Skeletal muscle tissue (tissue), 4 donors: ENCODE measurements around the gene ZFR2. TPM values are rescaled to one million over a fixed set of nuclear protein-coding genes. Genes with fewer than 3 reads are reported as not detected.
"Not testable (repeated sequence)": the region's sequence is repeated elsewhere in the genome, so short reads cannot be mapped to it uniquely, and the experiment has no call there.

Source experiments
- H3K27ac ChIP-seq: one replicate; pipeline ENCODE4 v1.7.0; 2013; ENCODE audit warnings: mild to moderate bottlenecking, low read depth, low read length, inconsistent platforms
- H3K27me3 ChIP-seq, 3 donors: one replicate each; pipeline ENCODE4 v1.7.0; 2013; ENCODE audit warnings: low read length in 3 of 3; ENCODE audit not compliant: control insufficient read depth in 3 of 3, insufficient read depth in 3 of 3
- H3K36me3 ChIP-seq, 3 donors: one replicate each; pipeline ENCODE4 v1.7.0; 2013; ENCODE audit warnings: low read length in 3 of 3; ENCODE audit not compliant: control insufficient read depth in 3 of 3, insufficient read depth in 3 of 3
- H3K4me1 ChIP-seq, 3 donors: one replicate each; pipeline ENCODE4 v1.7.0; 2013; ENCODE audit warnings: low read length in 3 of 3, mild to moderate bottlenecking in 3 of 3; ENCODE audit not compliant: control insufficient read depth in 3 of 3, insufficient read depth in 3 of 3
- H3K4me3 ChIP-seq, 3 donors: one replicate each; pipeline ENCODE4 v1.7.0; 2013; ENCODE audit warnings: low read length in 3 of 3
- H3K9ac ChIP-seq, 3 donors: one replicate each; pipeline ENCODE4 v1.7.0; 2013; ENCODE audit warnings: low read length in 3 of 3, mild to moderate bottlenecking in 3 of 3, moderate library complexity in 2 of 3, low read depth in 1 of 3
- H3K9me3 ChIP-seq, 3 donors: one replicate each; pipeline ENCODE4 v1.7.0; 2013; ENCODE audit warnings: low read length in 3 of 3; ENCODE audit not compliant: control insufficient read depth in 3 of 3
- total RNA-seq: library from RNA; depleted of rRNA; stranded (reverse); fragments of >200 nt; gene quantifications from one replicate; pipeline ENCODE4 v1.2.3, GENCODE V29; 2014
- donor health status: Osteomylitis.

The ZFR2 gene
- total RNA-seq, 1 donor from 2014 or later: not detected

GRCh38 chr19:3898426-3898825, 29.6 kb upstream of the ZFR2 start:
- peaks cover 3 to 14% (median 14%) of the 10 kb centered on the region in 3 donors for H3K27me3 ChIP-seq
- H3K9me3 ChIP-seq: no peaks in the 10 kb centered on the region
- H3K9ac ChIP-seq: no peak overlapping the region
- peaks cover 0 to 6% (median 0%) of the 10 kb centered on the region in 3 donors for H3K4me1 ChIP-seq
- H3K27ac ChIP-seq: no peak overlapping the region
- H3K4me3 ChIP-seq: no peak overlapping the region
- H3K36me3 ChIP-seq: no peaks in the 10 kb centered on the region

GRCh38 chr19:3897936-3898335, 29.1 kb upstream of the ZFR2 start:
- Histone ChIP-seq H3K9me3 (no peaks in the 10 kb centered on the region), H3K36me3 (no peaks in the 10 kb centered on the region), H3K27me3 (peaks cover 3 to 14% (median 14%) of the 10 kb centered on the region in 3 donors)

GRCh38 chr19:3895788-3896187, 26.9 kb upstream of the ZFR2 start:
- peaks cover 3 to 14% (median 7%) of the 10 kb centered on the region in 3 donors for H3K27me3 ChIP-seq
- H3K9ac ChIP-seq: no peak overlapping the region
- no peaks in the 10 kb centered on the region for H3K36me3 ChIP-seq
- no peak overlapping the region for H3K4me3 ChIP-seq
- H3K4me1 ChIP-seq: peaks cover 0 to 6% (median 0%) of the 10 kb centered on the region in 3 donors
- no peaks in the 10 kb centered on the region for H3K9me3 ChIP-seq
- no peak overlapping the region for H3K27ac ChIP-seq

More at GRCh38 chr19:3897936-3898335, 29.1 kb upstream of the ZFR2 start:
- Histone ChIP-seq H3K4me3 (no peak overlapping the region), H3K9ac (no peak overlapping the region), H3K27ac (no peak overlapping the region), H3K4me1 (peaks cover 0 to 6% (median 0%) of the 10 kb centered on the region in 3 donors)

- not testable (repeated sequence) for H3K9ac ChIP-seq, H3K4me1 ChIP-seq, H3K4me3 ChIP-seq, H3K36me3 ChIP-seq, H3K9me3 ChIP-seq, H3K27ac ChIP-seq
- H3K27me3 ChIP-seq: peaks cover 3 to 14% (median 4%) of the 10 kb centered on the region in 3 donors
These were observed 26.1 kb upstream of the ZFR2 start for GRCh38 chr19:3894959-3895358.

- Histone ChIP-seq H3K27me3 (peaks cover 1 to 11% (median 3%) of the 10 kb centered on the region in 3 donors), H3K9me3 (no peaks in the 10 kb centered on the region)
These were observed 24.8 kb upstream of the ZFR2 start for GRCh38 chr19:3893509-3894179.

GRCh38 chr19:3890591-3890990, 21.8 kb upstream of the ZFR2 start:
- Histone ChIP-seq H3K4me3 (no peak overlapping the region), H3K9me3 (no peaks in the 10 kb centered on the region), H3K9ac (no peak overlapping the region), H3K4me1 (no peaks in the 10 kb centered on the region), H3K27me3 (peaks cover 0 to 4% (median 3%) of the 10 kb centered on the region in 3 donors), H3K27ac (no peak overlapping the region), H3K36me3 (no peaks in the 10 kb centered on the region)

More at GRCh38 chr19:3893509-3894179, 24.8 kb upstream of the ZFR2 start:
- Histone ChIP-seq H3K9ac (no peak overlapping the region), H3K36me3 (no peaks in the 10 kb centered on the region), H3K4me3 (no peak overlapping the region), H3K27ac (no peak overlapping the region), H3K4me1 (no peaks in the 10 kb centered on the region)

- H3K4me3 ChIP-seq: no peak overlapping the region
- H3K27me3 ChIP-seq: peaks cover 39 to 52% (median 48%) of the 10 kb centered on the region in 3 donors
- H3K27ac ChIP-seq: no peak overlapping the region
- no peak overlapping the region for H3K9ac ChIP-seq
- H3K36me3 ChIP-seq: no peaks in the 10 kb centered on the region
- no peaks in the 10 kb centered on the region for H3K4me1 ChIP-seq
- no peaks in the 10 kb centered on the region for H3K9me3 ChIP-seq
These were observed 13.2 kb upstream of the ZFR2 start for GRCh38 chr19:3882041-3882384.

- no peak overlapping the region for H3K27ac ChIP-seq
- H3K36me3 ChIP-seq: no peaks in the 10 kb centered on the region
- no peaks in the 10 kb centered on the region for H3K4me1 ChIP-seq
- no peak overlapping the region for H3K4me3 ChIP-seq
- H3K27me3 ChIP-seq: peaks cover 39 to 52% (median 45%) of the 10 kb centered on the region in 3 donors
- H3K9ac ChIP-seq: no peak overlapping the region
- no peaks in the 10 kb centered on the region for H3K9me3 ChIP-seq
These were observed 12.6 kb upstream of the ZFR2 start for GRCh38 chr19:3881272-3882040.

- Histone ChIP-seq H3K27ac (no peak within 1 kb of the TSS), H3K27me3 (peaks cover 39 to 52% (median 45%) of the 10 kb centered on the region in 3 donors), H3K9ac (no peak within 1 kb of the TSS), H3K36me3 (no peaks in the 10 kb centered on the region), H3K4me3 (no peak within 1 kb of the TSS), H3K4me1 (no peaks in the 10 kb centered on the region), H3K9me3 (no peaks in the 10 kb centered on the region)
These were observed 11.8 kb upstream of the ZFR2 start, which contains the start of gene ATCAY for GRCh38 chr19:3880471-3881271. Gene ATCAY (plus strand): TSS chr19:3880685. CDS start chr19:3885768, 5,083 bp downstream.
